HepG2 (cell line): Measurements from ENCODE around the gene RMI1. TPM values are rescaled to one million over a fixed set of nuclear protein-coding genes. Genes with fewer than 3 reads are reported as not detected.

Source experiments
- ATAC-seq: fragments of 200-7000 bp; cut with Tn5 transposase; 3 replicates; pipeline ENCODE4 v1.9.1; 2020; ENCODE audit warnings: mild to moderate bottlenecking, moderate library complexity
- BruUV-seq: library from RNA; stranded (reverse); fragments of 400-500 nt; replicated peaks from 2 replicates; lab custom pipeline; 2021; lab: Mats Ljungman, UMichigan
- CTCF ChIA-PET: fragments of 300-600 bp; formaldehyde crosslinking; extraction: SDS; loops from one replicate; lab custom pipeline; 2021; ENCODE audit warnings: low total read pairs, inconsistent platforms, low intra/inter-chr PET ratio; lab: Yijun Ruan, JAX
- POLR2A ChIA-PET: fragments of 350-600 bp; sonication (Branson Sonifier 250); formaldehyde crosslinking; loops from one replicate; lab custom pipeline; 2020; ENCODE audit warnings: antibody characterized with exemption, inconsistent platforms; lab: Yijun Ruan, JAX
- DNase-seq: peaks from one replicate; pipeline ENCODE4 v3.0.0-alpha.2; 2015; ENCODE audit warnings: low spot score
- FAIRE-seq: peaks from 3 replicates; lab custom pipeline; 2011; peaks lifted over from hg19 to GRCh38; lab: Jason Lieb, UNC
- H2AFZ ChIP-seq: one replicate; pipeline ENCODE4 v1.6.1; 2011; ENCODE audit warnings: low read length, inconsistent platforms
- H3K27ac ChIP-seq: fragments of 300-600 bp; 3 replicates; pipeline ENCODE4 v1.8.0; 2011; ENCODE audit warnings: mixed run types, mild to moderate bottlenecking, mixed read lengths, low read length, inconsistent platforms; ENCODE audit not compliant: insufficient read depth; ENCODE audit errors: extremely low read length
- H3K27me3 ChIP-seq, 2 experiments: fragments of 200-600 bp in 1 of 2; 2 replicates in 1 of 2; 3 replicates in 1 of 2; pipeline versions ENCODE4 v1.6.0 to v1.8.0; 2011; ENCODE audit warnings: low read length in 2 of 2, mild to moderate bottlenecking in 2 of 2, moderate library complexity in 2 of 2, inconsistent platforms in 1 of 2; ENCODE audit not compliant: insufficient read depth in 2 of 2, control insufficient read depth in 1 of 2
- H3K36me3 ChIP-seq, 2 experiments: fragments of 200-600 bp in 1 of 2; replicated peaks in 1 of 2; 2 replicates in 1 of 2; 3 replicates in 1 of 2; pipeline versions ENCODE4 v1.5.1 to v1.8.0; 2011; ENCODE audit warnings: low read length in 2 of 2, inconsistent platforms in 1 of 2; ENCODE audit not compliant: insufficient read depth in 2 of 2, control insufficient read depth in 1 of 2
- H3K4me1 ChIP-seq: 2 replicates; pipeline ENCODE4 v1.5.1; 2012; ENCODE audit warnings: low read length, inconsistent platforms; ENCODE audit not compliant: insufficient read depth
- H3K4me2 ChIP-seq: 2 replicates; pipeline ENCODE4 v1.6.0; 2011; ENCODE audit warnings: low read depth, low read length, inconsistent platforms
- H3K4me3 ChIP-seq, 3 experiments: fragments of 200-600 bp in 1 of 3; sonication (generic), shearing (Covaris generic) in 1 of 3; replicated peaks in 1 of 3; 2 replicates each; pipeline ENCODE4 v1.5.1; 2011 to 2016; ENCODE audit warnings: low read length in 3 of 3, inconsistent platforms in 2 of 3, low read depth in 2 of 3, mild to moderate bottlenecking in 2 of 3, control low read depth in 1 of 3, mixed read lengths in 1 of 3; ENCODE audit not compliant: insufficient read depth in 1 of 3
- H3K79me2 ChIP-seq: one replicate; pipeline ENCODE4 v1.6.1; 2011; ENCODE audit warnings: low read length, inconsistent platforms; ENCODE audit not compliant: insufficient read depth
- H3K9ac ChIP-seq: 2 replicates; pipeline ENCODE4 v1.6.0; 2011; ENCODE audit warnings: mild to moderate bottlenecking, low read depth, low read length, inconsistent platforms; ENCODE audit not compliant: insufficient read depth
- H3K9me3 ChIP-seq: 2 replicates; pipeline ENCODE4 v1.5.1; 2012; ENCODE audit warnings: mild to moderate bottlenecking, low read length
- H4K20me1 ChIP-seq: 2 replicates; pipeline ENCODE4 v1.6.0; 2011; ENCODE audit warnings: inconsistent platforms, mild to moderate bottlenecking, low read length, moderate library complexity; ENCODE audit not compliant: insufficient read depth
- AGO2 ChIP-seq: fragments of 200-400 bp; formaldehyde crosslinking; optimal IDR thresholded peaks from 2 replicates; pipeline ENCODE3; 2017; ENCODE audit warnings: mild to moderate bottlenecking, low read depth, low read length, moderate library complexity
- ASH2L ChIP-seq: fragments of 300-600, 200-600 bp; sonication (generic); IDR thresholded peaks from 2 replicates; pipeline ENCODE4 v1.7.0; 2017; ENCODE audit warnings: low read depth, mild to moderate bottlenecking, moderate library complexity, mixed read lengths, low read length; ENCODE audit not compliant: insufficient read length
- ATM ChIP-seq: fragments of 450-650 bp; IDR thresholded peaks from 2 replicates; pipeline ENCODE4 v1.7.1; 2017; ENCODE audit warnings: mild to moderate bottlenecking, borderline replicate concordance
- EP300 ChIP-seq, 3 experiments: sonication (generic) in 1 of 3; formaldehyde crosslinking in 1 of 3; IDR thresholded peaks; 2 replicates each; pipeline versions ENCODE4 v1.5.1 to v1.6.1; 2011 to 2020; ENCODE audit warnings: low read depth in 2 of 3, low read length in 2 of 3, borderline replicate concordance in 1 of 3, improper control_type of control experiment in 1 of 3, mild to moderate bottlenecking in 1 of 3, missing genetic modification reagents in 1 of 3, moderate library complexity in 1 of 3
- JUNB ChIP-seq: sonication (generic); formaldehyde crosslinking; IDR thresholded peaks from 2 replicates; pipeline ENCODE4 v1.8.0; 2022; ENCODE audit warnings: missing genetic modification reagents, mild to moderate bottlenecking, borderline replicate concordance
- KDM5B ChIP-seq: sonication (generic); formaldehyde crosslinking; IDR thresholded peaks from 2 replicates; pipeline ENCODE4 v1.4.0; 2020; ENCODE audit warnings: missing genetic modification reagents, mild to moderate bottlenecking, borderline replicate concordance
- POLR2A ChIP-seq, 2 experiments: IDR thresholded peaks; 2 replicates each; pipeline ENCODE4 v1.6.1; 2011; ENCODE audit warnings: low read depth in 2 of 2, low read length in 2 of 2, mild to moderate bottlenecking in 1 of 2, moderate library complexity in 1 of 2; ENCODE audit not compliant: insufficient read depth in 1 of 2
- POLR2AphosphoS5 ChIP-seq: IDR thresholded peaks from 2 replicates; pipeline ENCODE4 v1.6.1; 2012; ENCODE audit warnings: low read depth, low read length
- RELA ChIP-seq: sonication (generic); formaldehyde crosslinking; IDR thresholded peaks from 2 replicates; pipeline ENCODE4 v1.4.0; 2020; ENCODE audit warnings: missing genetic modification reagents
- TOPORS ChIP-seq: sonication (generic); formaldehyde crosslinking; IDR thresholded peaks from 2 replicates; pipeline ENCODE4 v1.8.0; 2023; ENCODE audit warnings: mild to moderate bottlenecking, missing genetic modification reagents
- U2AF2 ChIP-seq: fragments of 200-400 bp; formaldehyde crosslinking; IDR thresholded peaks from 2 replicates; pipeline ENCODE4 v1.6.1; 2017; ENCODE audit warnings: low read depth, mild to moderate bottlenecking, low read length
- ZNF224 ChIP-seq: sonication (generic); formaldehyde crosslinking; IDR thresholded peaks from 2 replicates; pipeline ENCODE4 v1.5.0; 2020; ENCODE audit warnings: mild to moderate bottlenecking, missing genetic modification reagents
- ZNF235 ChIP-seq: sonication (generic); formaldehyde crosslinking; IDR thresholded peaks from 2 replicates; pipeline ENCODE4 v1.8.1; 2023; ENCODE audit warnings: mild to moderate bottlenecking, missing genetic modification reagents, borderline replicate concordance
- ZNF343 ChIP-seq: sonication (generic); formaldehyde crosslinking; IDR thresholded peaks from 2 replicates; pipeline ENCODE4 v1.4.0; 2020; ENCODE audit warnings: mild to moderate bottlenecking, missing genetic modification reagents
- ZNF530 ChIP-seq: sonication (generic); formaldehyde crosslinking; IDR thresholded peaks from 2 replicates; pipeline ENCODE4 v1.5.0; 2020; ENCODE audit warnings: low read depth, mild to moderate bottlenecking, missing genetic modification reagents
- ZNF557 ChIP-seq: sonication (generic); formaldehyde crosslinking; IDR thresholded peaks from 2 replicates; pipeline ENCODE4 v1.4.0; 2020; ENCODE audit warnings: missing genetic modification reagents
- ZNF605 ChIP-seq: sonication (generic); formaldehyde crosslinking; IDR thresholded peaks from 2 replicates; pipeline ENCODE4 v1.8.0; 2022; ENCODE audit warnings: mild to moderate bottlenecking, missing genetic modification reagents
- ZNF782 ChIP-seq: sonication (generic); formaldehyde crosslinking; IDR thresholded peaks from 2 replicates; pipeline ENCODE4 v1.4.0; 2020; ENCODE audit warnings: missing genetic modification reagents, mild to moderate bottlenecking, borderline replicate concordance
- WGBS: methylation state at CpG from one replicate; pipeline ENCODE4 v1.1.6; 2017; ENCODE audit warnings: low lambda C conversion rate; 5-methylcytosine and 5-hydroxymethylcytosine counted together
- in situ Hi-C: cut with HindIII; loops from 2 replicates; pipeline ENCODE4 v1.10.0; 2017; ENCODE audit warnings: low pct_unique_long_range_greater_than_20kb; ENCODE audit not compliant: extremely low pct_ligation_motif_present
- intact Hi-C: fragments of 100-400 bp; cut with micrococcal nuclease; formaldehyde crosslinking; loops from one replicate; pipeline ENCODE4 v1.10.0; 2022; ENCODE audit not compliant: unreplicated experiment
- polyA plus RNA-seq, 8 experiments: library from polyadenylated mRNA; depleted of rRNA in 3 of 8; stranded (reverse) in 7 of 8; unstranded in 1 of 8; fragments of >200 nt; fragmentation: Illumina TruSeq in 4 of 8; extraction: Trizol in 4 of 8; gene quantifications; 2 replicates each; pipeline versions ENCODE4 v1.2.1 to v1.2.3, GENCODE V29; 2011 to 2016; ENCODE audit warnings: low read depth in 4 of 8, missing spikeins in 1 of 8, mixed read lengths in 1 of 8; ENCODE audit not compliant: insufficient read depth in 1 of 8
- total RNA-seq, 5 experiments: library from RNA; depleted of rRNA; stranded (reverse); fragments of >200 nt; fragmentation: Illumina TruSeq; extraction: Trizol; gene quantifications; 2 replicates each; pipeline ENCODE4 v1.2.3, GENCODE V29; 2016; ENCODE audit warnings: low read depth in 1 of 5
- TF ChIP-seq, protein P1 (sequence below): sonication (generic); formaldehyde crosslinking; IDR thresholded peaks from 2 replicates; pipeline ENCODE4 v1.5.1; 2020; ENCODE audit warnings: missing genetic modification reagents, mild to moderate bottlenecking, borderline replicate concordance

Gene RMI1
- total and polyA plus RNA-seq, 2 of the 13 experiments (the other 11 are each of a cell fraction or from before 2014, with no cell fraction given) = 0.54 to 3.7 TPM

DNA sequence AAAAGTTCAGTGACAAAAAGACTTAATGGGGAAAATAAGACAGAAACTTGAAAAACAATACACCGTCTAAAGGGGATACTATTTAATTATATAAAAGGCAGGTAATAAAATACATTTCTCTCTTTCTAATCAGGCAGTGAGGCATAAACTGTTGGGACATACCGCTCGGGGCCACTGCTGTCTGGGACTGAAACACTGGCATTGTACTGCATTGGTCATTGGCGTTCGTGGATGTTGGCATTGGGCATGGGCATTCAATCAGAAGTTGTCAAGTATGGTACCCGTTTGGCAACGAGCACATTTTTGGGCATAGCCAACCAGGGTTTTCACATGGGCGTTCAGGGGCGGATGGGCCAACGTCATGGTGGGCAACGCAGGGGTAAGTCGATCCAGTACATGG, 5.3 kb upstream of the RMI1 start:
- ChIA-PET POLR2A (interaction anchor here (0.6 kb wide), 1 partner anchor 12 kb away, joined by 3 read pairs; no protein-coding TSS in a partner anchor), CTCF (no interaction called here)
- no peak overlapping the region for H3K27ac ChIP-seq
- no peak overlapping the region for H3K9ac ChIP-seq
- peaks cover 75% of the 10 kb centered on the region for H4K20me1 ChIP-seq
- ATAC-seq (no peak), DNase-seq (no peak), FAIRE-seq (no peak)
- intact Hi-C loops = no loop called here
- peaks cover 9 to 69% of the 10 kb centered on the region in 2 experiments for H3K36me3 ChIP-seq
- H3K4me2 ChIP-seq = no peak overlapping the region
- in situ Hi-C loops = no loop called here
- peaks cover 52% of the 10 kb centered on the region for H3K4me1 ChIP-seq
- WGBS = 93% methylated on average over 12 of the region's 12 CpGs
- H2AFZ ChIP-seq = no peak overlapping the region
- peaks cover 0 to 6% of the 10 kb centered on the region in 2 experiments; a peak in 1 of 5 replicates for H3K27me3 ChIP-seq
- no peak overlapping the region for H3K4me3 ChIP-seq
- peaks cover 74% of the 10 kb centered on the region for H3K79me2 ChIP-seq
- H3K9me3 ChIP-seq = no peaks in the 10 kb centered on the region
- BruUV-seq = no TSS peak
- TF ChIP-seq TOPORS (CRISPR knock-in tag) = no peak
- TF ChIP-seq ZNF782 (CRISPR knock-in tag) = no peak
- TF ChIP-seq ZNF343 (CRISPR knock-in tag) = no peak
- no peak for TF ChIP-seq KDM5B (CRISPR knock-in tag)
- TF ChIP-seq ATM = no peak
- no peak for TF ChIP-seq EP300 (IDR thresholded peaks at IDR 0.05; ENCODE audit: low read depth in 2 of 2, low read length in 2 of 2)
- TF ChIP-seq EP300 (CRISPR knock-in tag; IDR thresholded peaks at IDR 0.05; ENCODE audit: borderline replicate concordance) = no peak
- TF ChIP-seq POLR2A (IDR thresholded peaks at IDR 0.05; ENCODE audit: insufficient read depth in 1 of 2, low read depth in 2 of 2, low read length in 2 of 2) = peak in 1 of 2 experiments; percentile 43; a peak in 1 of 4 replicates
- TF ChIP-seq JUNB (CRISPR knock-in tag) = no peak
- TF ChIP-seq RELA (CRISPR knock-in tag) = no peak
- no peak for TF ChIP-seq ZNF224
- TF ChIP-seq AGO2 = peak; percentile 25
- TF ChIP-seq POLR2AphosphoS5 = 0 out of 2 replicates have a peak, but pooled peaks have one; percentile 11
- TF ChIP-seq ZNF557 = no peak
- no peak for TF ChIP-seq ASH2L
- no peak for TF ChIP-seq ZNF530 (CRISPR knock-in tag)
- TF ChIP-seq, protein P1, sequence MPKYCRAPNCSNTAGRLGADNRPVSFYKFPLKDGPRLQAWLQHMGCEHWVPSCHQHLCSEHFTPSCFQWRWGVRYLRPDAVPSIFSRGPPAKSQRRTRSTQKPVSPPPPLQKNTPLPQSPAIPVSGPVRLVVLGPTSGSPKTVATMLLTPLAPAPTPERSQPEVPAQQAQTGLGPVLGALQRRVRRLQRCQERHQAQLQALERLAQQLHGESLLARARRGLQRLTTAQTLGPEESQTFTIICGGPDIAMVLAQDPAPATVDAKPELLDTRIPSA (CRISPR knock-in tag) = no peak
- no peak for TF ChIP-seq ZNF605 (CRISPR knock-in tag)
- no peak for TF ChIP-seq U2AF2
- no peak for TF ChIP-seq ZNF235
